ENCODE measurements around the gene CACNA1B. TPM values are rescaled to one million over a fixed set of nuclear protein-coding genes. Genes with fewer than 3 reads are reported as not detected.

The CACNA1B gene
- polyA plus RNA-seq, 1 of the 3 experiments (the other 2 are of a cell fraction) = 0.03 TPM

- no peak for TF ChIP-seq IRF3 (IDR thresholded peaks at IDR 0.05; ENCODE audit: low read depth, low read length)
These were observed 90.7 kb downstream of the CACNA1B start (continued) for GRCh38 chr9:137968235-137968634.

- H3K9me2 ChIP-seq = no peaks in the 10 kb centered on the region
- CTCF ChIA-PET = interaction anchor here (1.0 to 1.5 kb wide), 2 partner anchors 12 to 17 kb away, joined by 3 read pairs; no protein-coding TSS in a partner anchor
- POLR2A ChIA-PET = no interaction called here
- no peak overlapping the region for H3K4me3 ChIP-seq (ENCODE audit: low read depth in 2 of 2, low read length in 1 of 2)
- no peaks in the 10 kb centered on the region for H3K9me3 ChIP-seq
- H3K27ac ChIP-seq (ENCODE audit: low read depth in 2 of 2, low read length in 1 of 2) = no peak overlapping the region
- TF ChIP-seq TEAD4 (IDR thresholded peaks at IDR 0.05; ENCODE audit: borderline replicate concordance, insufficient read depth) = no peak
- TF ChIP-seq YY1 (IDR thresholded peaks at IDR 0.05; ENCODE audit: low read depth) = no peak
- no peak for TF ChIP-seq ELF1 (IDR thresholded peaks at IDR 0.05)
- no peak for TF ChIP-seq ZBTB33 (IDR thresholded peaks at IDR 0.05; ENCODE audit: borderline replicate concordance, low read depth)
- no peak for TF ChIP-seq TAF1 (IDR thresholded peaks at IDR 0.05; ENCODE audit: borderline replicate concordance, low read depth, low read length)
- no peak for TF ChIP-seq MEF2A (IDR thresholded peaks at IDR 0.05; ENCODE audit: borderline replicate concordance, low read depth)
- no peak for TF ChIP-seq NRF1 (IDR thresholded peaks at IDR 0.05; ENCODE audit: low read depth, low read length)
- no peak for TF ChIP-seq SMC3 (IDR thresholded peaks at IDR 0.05; ENCODE audit: low read depth, low read length)
- TF ChIP-seq TCF12 (IDR thresholded peaks at IDR 0.05) = no peak
- TF ChIP-seq MAX (IDR thresholded peaks at IDR 0.05; ENCODE audit: low read depth) = no peak
- TF ChIP-seq CHD2 (IDR thresholded peaks at IDR 0.05; ENCODE audit: low read length, partially characterized antibody) = no peak
- no peak for TF ChIP-seq SIN3A (IDR thresholded peaks at IDR 0.05; ENCODE audit: borderline replicate concordance, low read depth, low read length)
- no peak for TF ChIP-seq MXI1 (IDR thresholded peaks at IDR 0.05; ENCODE audit: low read depth, low read length)
- TF ChIP-seq FOXM1 (IDR thresholded peaks at IDR 0.05; ENCODE audit: low read depth) = no peak
- H3K27me3 ChIP-seq (ENCODE audit: insufficient read depth) = no peaks in the 10 kb centered on the region
- WGBS (ENCODE audit: low lambda C conversion rate) = 39% methylated on average over 5 of the region's 8 CpGs
- no peaks in the 10 kb centered on the region for H3F3A ChIP-seq (replicated peaks; ENCODE audit: insufficient read depth)
- H3K36me3 ChIP-seq (replicated peaks in 1 of 2; ENCODE audit: control insufficient read depth in 1 of 2, insufficient read depth in 2 of 2, low read length in 1 of 2) = no peaks in the 10 kb centered on the region
- peaks cover 0 to 20% of the 10 kb centered on the region in 2 experiments; a peak in 1 of 4 replicates for H3K4me1 ChIP-seq (ENCODE audit: control insufficient read depth in 1 of 2, insufficient read depth in 2 of 2, low read depth in 1 of 2, low read length in 1 of 2)
- no peaks in the 10 kb centered on the region for H3K79me2 ChIP-seq (ENCODE audit: insufficient read depth)
- no peaks in the 10 kb centered on the region for H4K20me1 ChIP-seq (ENCODE audit: insufficient read depth)
- H3K9ac ChIP-seq = no peak overlapping the region
- no peak overlapping the region for H3K4me2 ChIP-seq
- peak; percentile 15 for DNase-seq
- H2AFZ ChIP-seq (ENCODE audit: low read depth) = no peak overlapping the region
These were observed 91.4 kb downstream of the CACNA1B start for GRCh38 chr9:137969008-137969407.

Measured in SK-N-SH (cell line).